Colon (tissue), 2 donors: ENCODE results near the gene MAP3K8.
"Not testable (repeated sequence)": the region's sequence is repeated elsewhere in the genome, so short reads cannot be mapped to it uniquely, and the experiment has no call there.

ENCODE experiments used
- FAIRE-seq: peaks from 2 replicates; lab custom pipeline; 2012; peaks lifted over from hg19 to GRCh38; lab: Jason Lieb, UNC
- donor health status: control.
- donor health status: control.

The MAP3K8 gene

GRCh38 chr10:30422981-30423654 is 10.9 kb upstream of the MAP3K8 start:
- no peak for FAIRE-seq

GRCh38 chr10:30423655-30424275 is 10.2 kb upstream of the MAP3K8 start:
- not testable (repeated sequence) for FAIRE-seq

GRCh38 chr10:30425336-30426075 is 8.5 kb upstream of the MAP3K8 start:
- FAIRE-seq = no peak

GRCh38 chr10:30430544-30431298 is 3.3 kb upstream of the MAP3K8 start:
- FAIRE-seq = no peak

GRCh38 chr10:30431435-30431911 is 2.5 kb upstream of the MAP3K8 start:
- FAIRE-seq = no peak

GRCh38 chr10:30432622-30433305 is 1.2 kb upstream of the MAP3K8 start:
- FAIRE-seq = no peak

GRCh38 chr10:30433306-30433729 is 666 bp upstream of the MAP3K8 start:
- FAIRE-seq = no peak

GRCh38 chr10:30434273-30435072 is 489 bp downstream of the MAP3K8 start:
- no peak for FAIRE-seq

- no peak for FAIRE-seq
These were observed 1.1 kb downstream of the MAP3K8 start for GRCh38 chr10:30435073-30435422.

- not testable (repeated sequence) for FAIRE-seq
These were observed 1.6 kb downstream of the MAP3K8 start for GRCh38 chr10:30435499-30436167.

- FAIRE-seq = no peak
These were observed 2.2 kb downstream of the MAP3K8 start for GRCh38 chr10:30436191-30436611.

- no peak for FAIRE-seq
These were observed 2.7 kb downstream of the MAP3K8 start for GRCh38 chr10:30436671-30437030.

- FAIRE-seq = no peak
These were observed 3.3 kb downstream of the MAP3K8 start for GRCh38 chr10:30437031-30437841.

GRCh38 chr10:30438021-30438850 is 4.3 kb downstream of the MAP3K8 start:
- FAIRE-seq = no peak

GRCh38 chr10:30439931-30440330 is 5.9 kb downstream of the MAP3K8 start:
- no peak for FAIRE-seq

- no peak for FAIRE-seq
These were observed 8.1 kb downstream of the MAP3K8 start for GRCh38 chr10:30442019-30442606.

GRCh38 chr10:30443049-30443448 is 9.1 kb downstream of the MAP3K8 start:
- no peak for FAIRE-seq

- FAIRE-seq = no peak
These were observed 11.7 kb downstream of the MAP3K8 start for GRCh38 chr10:30445711-30446110.
